Hepatocyte (in vitro differentiated cells): Measurements from ENCODE around the gene STIM2.

Experiments used
- CTCF ChIP-seq: fragments of 200-600 bp; sonication (generic); IDR thresholded peaks from 2 replicates; pipeline ENCODE4 v1.5.1; 2016; ENCODE audit warnings: antibody characterized with exemption, mild to moderate bottlenecking; ENCODE audit not compliant: poor library complexity
- EZH2 ChIP-seq: fragments of 200-600 bp; sonication (generic); IDR thresholded peaks from 2 replicates; pipeline ENCODE4 v1.6.1; 2016; ENCODE audit warnings: antibody characterized with exemption, mild to moderate bottlenecking, borderline replicate concordance
- EZH2phosphoT487 ChIP-seq: fragments of 200-600 bp; sonication (generic); IDR thresholded peaks from one replicate; pipeline ENCODE4 v1.6.1; 2018; ENCODE audit warnings: antibody characterized with exemption, mild to moderate bottlenecking, low read depth, moderate library complexity; ENCODE audit not compliant: unreplicated experiment, severe bottlenecking

DNA sequence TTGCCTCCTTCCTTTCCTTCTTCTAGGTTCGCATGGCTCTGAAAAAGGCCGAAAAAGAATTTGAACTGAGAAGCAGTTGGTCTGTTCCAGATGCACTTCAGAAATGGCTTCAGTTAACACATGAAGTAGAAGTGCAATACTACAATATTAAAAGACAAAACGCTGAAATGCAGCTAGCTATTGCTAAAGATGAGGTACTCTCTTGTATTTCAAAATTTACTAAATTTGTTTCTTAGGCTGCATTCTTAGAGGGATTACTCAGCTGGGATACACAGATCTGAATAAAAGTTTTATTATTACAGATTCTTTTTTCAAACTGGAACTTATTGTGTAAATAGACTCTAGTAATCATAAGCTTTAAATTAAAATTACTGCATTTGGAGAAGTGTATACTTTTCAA, 146.9 kb downstream of the STIM2 start:
- no peak for TF ChIP-seq EZH2
- TF ChIP-seq CTCF = no peak
- TF ChIP-seq EZH2phosphoT487 = no peak
